Measurements from ENCODE around the gene PRRT1B. TPM values are rescaled to one million over a fixed set of nuclear protein-coding genes. Genes with fewer than 3 reads are reported as not detected.

PRRT1B gene
- total and polyA plus RNA-seq, 9 donors, result 0.61 to 4.1 TPM; not detected in 7

- intact Hi-C loops (cut with DNase I), result no loop called here
- WGBS, 3 donors, result 84 to 86% (median 85%) methylated on average over 19 of the region's 19 CpGs
- H3K4me1 ChIP-seq (ENCODE audit: insufficient read depth), result peaks cover 7% of the 10 kb centered on the region
- no peaks in the 10 kb centered on the region for H3K36me3 ChIP-seq
- H3K27me3 ChIP-seq, result no peaks in the 10 kb centered on the region
- no peaks in the 10 kb centered on the region for H3K9me3 ChIP-seq
- no peak for TF ChIP-seq EP300 (IDR thresholded peaks at IDR 0.05)
- TF ChIP-seq CTCF (IDR thresholded peaks at IDR 0.05), result no peak
- no peak for TF ChIP-seq POLR2A (IDR thresholded peaks at IDR 0.05)
- no peak overlapping the region for H3K27ac ChIP-seq
- H3K4me3 ChIP-seq, result no peak overlapping the region
- DNase-seq, result no peak
Observed at GRCh38 chr9:131525643-131526565, 19.4 kb upstream of the PRRT1B start.

GRCh38 chr9:131528186-131528585, 17.1 kb upstream of the PRRT1B start:
- intact Hi-C loops (cut with DNase I), result no loop called here
- 87 to 89% (median 89%) methylated on average over 7 of the region's 7 CpGs for WGBS, 3 donors
- DNase-seq, result no peak

GRCh38 chr9:131528886-131529505, 16.3 kb upstream of the PRRT1B start:
- peak in 1 of 5 donors; percentile 29 for DNase-seq
- Histone ChIP-seq H3K27ac (no peak overlapping the region), H3K4me3 (no peak overlapping the region), H3K27me3 (no peaks in the 10 kb centered on the region), H3K36me3 (no peaks in the 10 kb centered on the region), H3K9me3 (no peaks in the 10 kb centered on the region), H3K4me1 (ENCODE audit: insufficient read depth) (peaks cover 7% of the 10 kb centered on the region)
- 93 to 96% (median 94%) methylated on average over 35 of the region's 35 CpGs for WGBS, 3 donors
- intact Hi-C loops (cut with DNase I), result no loop called here
- TF ChIP-seq EP300 (IDR thresholded peaks at IDR 0.05) (no peak), CTCF (IDR thresholded peaks at IDR 0.05) (no peak), POLR2A (IDR thresholded peaks at IDR 0.05) (no peak)

More at GRCh38 chr9:131528186-131528585, 17.1 kb upstream of the PRRT1B start:
- no peak overlapping the region for H3K4me3 ChIP-seq
- TF ChIP-seq CTCF (IDR thresholded peaks at IDR 0.05) (no peak), EP300 (IDR thresholded peaks at IDR 0.05) (no peak), POLR2A (IDR thresholded peaks at IDR 0.05) (no peak)
- no peaks in the 10 kb centered on the region for H3K9me3 ChIP-seq
- H3K27me3 ChIP-seq, result no peaks in the 10 kb centered on the region
- no peak overlapping the region for H3K27ac ChIP-seq
- H3K4me1 ChIP-seq (ENCODE audit: insufficient read depth), result peaks cover 7% of the 10 kb centered on the region
- no peaks in the 10 kb centered on the region for H3K36me3 ChIP-seq

GRCh38 chr9:131529597-131530545, 15.5 kb upstream of the PRRT1B start:
- H3K36me3 ChIP-seq, result no peaks in the 10 kb centered on the region
- intact Hi-C loops (cut with DNase I), result loop anchor here in 1 of 4 donors (10.0 kb wide), 1 partner anchor 205 kb away; no protein-coding TSS in a partner anchor
- H3K4me3 ChIP-seq, result peak overlapping the region; percentile 69
- no peaks in the 10 kb centered on the region for H3K27me3 ChIP-seq
- TF ChIP-seq EP300 (IDR thresholded peaks at IDR 0.05), result no peak
- TF ChIP-seq CTCF (IDR thresholded peaks at IDR 0.05), result no peak
- TF ChIP-seq POLR2A (IDR thresholded peaks at IDR 0.05), result no peak
- no peak for DNase-seq
- H3K9me3 ChIP-seq, result no peaks in the 10 kb centered on the region
- H3K27ac ChIP-seq, result peak overlapping the region in 1 of 2 donors; percentile 45
- peaks cover 7% of the 10 kb centered on the region for H3K4me1 ChIP-seq (ENCODE audit: insufficient read depth)
- WGBS, 3 donors, result 45 to 55% (median 50%) methylated on average over 24 of the region's 24 CpGs
